ENCODE measurements around the gene SERPING1.

Gene SERPING1

GRCh38 chr11:57567515-57568329 is 29.8 kb upstream of the SERPING1 start, which contains the start of gene UBE2L6:
UBE2L6 (minus strand) TSS chr11:57567672; CDS start chr11:57567611, 61 bp downstream.
- H3K9ac ChIP-seq (ENCODE audit: low read length), result peak within 1 kb of the TSS; percentile 86
- peak within 1 kb of the TSS; percentile 91 to 93 for H2BK12ac ChIP-seq (ENCODE audit: low read length in 2 of 2)
- DNase-seq, result no peak
- peaks cover 2% of the 10 kb centered on the region for H3K79me1 ChIP-seq (replicated peaks; ENCODE audit: low read length, poor library complexity, severe bottlenecking)
- peak within 1 kb of the TSS; percentile 97 for H3K4me2 ChIP-seq (ENCODE audit: low read length, poor library complexity, severe bottlenecking)
- peaks cover 12% of the 10 kb centered on the region for H3K4me1 ChIP-seq (ENCODE audit: control insufficient read depth, insufficient read depth, low read depth, low read length)
- H4K8ac ChIP-seq (ENCODE audit: low read length), result peak within 1 kb of the TSS; percentile 97
- H3K4me3 ChIP-seq (ENCODE audit: insufficient read depth in 1 of 2, low read depth in 1 of 2, low read length in 2 of 2), result peak within 1 kb of the TSS; percentile 85 to 90
- H3K27ac ChIP-seq (ENCODE audit: low read length, poor library complexity, severe bottlenecking), result peak within 1 kb of the TSS; percentile 48
- H2BK15ac ChIP-seq (ENCODE audit: low read depth, poor library complexity, severe bottlenecking), result peak within 1 kb of the TSS; percentile 84
- H3K4ac ChIP-seq (ENCODE audit: low read depth in 1 of 2, low read length in 2 of 2), result peak within 1 kb of the TSS; percentile 91 to 93
- peak within 1 kb of the TSS in 1 of 2 experiments; percentile 98 for H3K14ac ChIP-seq (ENCODE audit: low read length in 2 of 2)
- WGBS, result under 1% methylated on average over 61 of the region's 92 CpGs
- no peaks in the 10 kb centered on the region for H3K36me3 ChIP-seq (ENCODE audit: control insufficient read depth in 1 of 2, insufficient read depth in 2 of 2, low read depth in 1 of 2, low read length in 2 of 2)
- H2AK5ac ChIP-seq (ENCODE audit: low read length, severe bottlenecking), result no peak within 1 kb of the TSS
- peak within 1 kb of the TSS; percentile 96 to 99 for H3K23ac ChIP-seq (ENCODE audit: low read length in 2 of 2)
- no peaks in the 10 kb centered on the region for H3K27me3 ChIP-seq (ENCODE audit: control insufficient read depth in 1 of 2, insufficient read depth in 1 of 2, low read length in 2 of 2)
- no peak within 1 kb of the TSS for H2BK5ac ChIP-seq (ENCODE audit: low read depth, low read length, poor library complexity, severe bottlenecking)
- H2AFZ ChIP-seq (ENCODE audit: low read depth, low read length), result peak within 1 kb of the TSS; percentile 99
- no peaks in the 10 kb centered on the region for H3K9me3 ChIP-seq (ENCODE audit: control insufficient read depth, low read length)
- H2BK120ac ChIP-seq (ENCODE audit: low read depth, low read length), result peak within 1 kb of the TSS; percentile 74
- peak within 1 kb of the TSS; percentile 94 to 98 for H3K18ac ChIP-seq (ENCODE audit: low read depth in 1 of 2, low read length in 2 of 2)
- H4K91ac ChIP-seq (ENCODE audit: low read length), result peak within 1 kb of the TSS; percentile 97

DNA sequence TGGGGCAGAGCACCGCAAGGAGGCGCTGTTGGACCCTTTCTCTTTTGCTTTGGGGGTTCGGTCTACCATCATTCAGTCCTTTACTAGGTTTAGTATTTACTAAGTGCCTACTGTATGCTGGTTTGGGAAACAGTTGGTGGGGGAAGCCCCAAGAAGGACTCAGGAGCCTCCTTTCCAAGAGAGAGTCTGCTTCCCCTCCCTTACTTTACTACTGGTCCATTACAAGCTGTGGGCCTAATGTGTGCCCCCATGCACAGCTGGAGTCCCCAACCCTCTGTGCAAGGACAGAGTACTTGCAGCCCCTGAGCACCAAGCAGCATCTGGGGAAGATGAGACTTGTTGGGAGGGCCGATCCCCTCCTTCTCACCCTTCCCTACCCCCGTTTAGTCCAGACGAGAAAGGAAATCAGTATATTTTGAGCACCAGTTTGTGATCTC is 29.1 kb upstream of the SERPING1 start:
- Histone ChIP-seq H2AK5ac (ENCODE audit: low read length, severe bottlenecking) (no peak overlapping the region), H3K18ac (ENCODE audit: low read depth in 1 of 2, low read length in 2 of 2) (peak overlapping the region; percentile 5 to 84), H3K4me3 (ENCODE audit: insufficient read depth in 1 of 2, low read depth in 1 of 2, low read length in 2 of 2) (peak overlapping the region; percentile 85 to 90), H3K9me3 (ENCODE audit: control insufficient read depth, low read length) (no peaks in the 10 kb centered on the region), H3K36me3 (ENCODE audit: control insufficient read depth in 1 of 2, insufficient read depth in 2 of 2, low read depth in 1 of 2, low read length in 2 of 2) (no peaks in the 10 kb centered on the region), H3K4me1 (ENCODE audit: control insufficient read depth, insufficient read depth, low read depth, low read length) (peaks cover 12% of the 10 kb centered on the region), H3K27me3 (ENCODE audit: control insufficient read depth in 1 of 2, insufficient read depth in 1 of 2, low read length in 2 of 2) (no peaks in the 10 kb centered on the region), H3K14ac (ENCODE audit: low read length in 2 of 2) (no peak overlapping the region), H2BK15ac (ENCODE audit: low read depth, poor library complexity, severe bottlenecking) (no peak overlapping the region), H4K8ac (ENCODE audit: low read length) (peak overlapping the region; percentile 91), H2BK120ac (ENCODE audit: low read depth, low read length) (peak overlapping the region; percentile 74), H3K4ac (ENCODE audit: low read depth in 1 of 2, low read length in 2 of 2) (peak overlapping the region; percentile 21 to 91), H3K27ac (ENCODE audit: low read length, poor library complexity, severe bottlenecking) (no peak overlapping the region), H3K9ac (ENCODE audit: low read length) (peak overlapping the region; percentile 86), H2BK12ac (ENCODE audit: low read length in 2 of 2) (peak overlapping the region; percentile 27 to 93), H4K91ac (ENCODE audit: low read length) (peak overlapping the region; percentile 85), H3K23ac (ENCODE audit: low read length in 2 of 2) (no peak overlapping the region), H3K4me2 (ENCODE audit: low read length, poor library complexity, severe bottlenecking) (peak overlapping the region; percentile 97), H2BK5ac (ENCODE audit: low read depth, low read length, poor library complexity, severe bottlenecking) (no peak overlapping the region), H2AFZ (ENCODE audit: low read depth, low read length) (no peak overlapping the region), H3K79me1 (replicated peaks; ENCODE audit: low read length, poor library complexity, severe bottlenecking) (peaks cover 2% of the 10 kb centered on the region)
- DNase-seq, result peak; percentile 85
- 67% methylated on average over 3 of the region's 6 CpGs for WGBS

GRCh38 chr11:57571606-57572005 is 25.9 kb upstream of the SERPING1 start:
- H2AFZ ChIP-seq (ENCODE audit: low read depth, low read length), result no peak overlapping the region
- no peak overlapping the region for H4K91ac ChIP-seq (ENCODE audit: low read length)
- H3K14ac ChIP-seq (ENCODE audit: low read length in 2 of 2), result no peak overlapping the region
- no peak overlapping the region for H3K4me3 ChIP-seq (ENCODE audit: insufficient read depth in 1 of 2, low read depth in 1 of 2, low read length in 2 of 2)
- no peak overlapping the region for H3K4ac ChIP-seq (ENCODE audit: low read depth in 1 of 2, low read length in 2 of 2)
- H2AK5ac ChIP-seq (ENCODE audit: low read length, severe bottlenecking), result no peak overlapping the region
- WGBS, result no CpG with 5 or more reads among the region's 2 CpGs
- no peaks in the 10 kb centered on the region for H3K36me3 ChIP-seq (ENCODE audit: control insufficient read depth in 1 of 2, insufficient read depth in 2 of 2, low read depth in 1 of 2, low read length in 2 of 2)
- H3K4me2 ChIP-seq (ENCODE audit: low read length, poor library complexity, severe bottlenecking), result no peak overlapping the region
- H3K9ac ChIP-seq (ENCODE audit: low read length), result no peak overlapping the region
- H3K9me3 ChIP-seq (ENCODE audit: control insufficient read depth, low read length), result no peaks in the 10 kb centered on the region
- no peak overlapping the region for H4K8ac ChIP-seq (ENCODE audit: low read length)
- peaks cover 10% of the 10 kb centered on the region for H3K4me1 ChIP-seq (ENCODE audit: control insufficient read depth, insufficient read depth, low read depth, low read length)
- peak overlapping the region in 1 of 2 experiments; percentile 10 for H2BK12ac ChIP-seq (ENCODE audit: low read length in 2 of 2)
- H3K23ac ChIP-seq (ENCODE audit: low read length in 2 of 2), result no peak overlapping the region
- H2BK5ac ChIP-seq (ENCODE audit: low read depth, low read length, poor library complexity, severe bottlenecking), result no peak overlapping the region
- H3K18ac ChIP-seq (ENCODE audit: low read depth in 1 of 2, low read length in 2 of 2), result no peak overlapping the region
- no peak for DNase-seq
- no peak overlapping the region for H2BK120ac ChIP-seq (ENCODE audit: low read depth, low read length)
- no peak overlapping the region for H3K27ac ChIP-seq (ENCODE audit: low read length, poor library complexity, severe bottlenecking)
- no peak overlapping the region for H2BK15ac ChIP-seq (ENCODE audit: low read depth, poor library complexity, severe bottlenecking)
- no peaks in the 10 kb centered on the region for H3K79me1 ChIP-seq (replicated peaks; ENCODE audit: low read length, poor library complexity, severe bottlenecking)
- peaks cover 3 to 5% of the 10 kb centered on the region in 2 experiments for H3K27me3 ChIP-seq (ENCODE audit: control insufficient read depth in 1 of 2, insufficient read depth in 1 of 2, low read length in 2 of 2)

DNA sequence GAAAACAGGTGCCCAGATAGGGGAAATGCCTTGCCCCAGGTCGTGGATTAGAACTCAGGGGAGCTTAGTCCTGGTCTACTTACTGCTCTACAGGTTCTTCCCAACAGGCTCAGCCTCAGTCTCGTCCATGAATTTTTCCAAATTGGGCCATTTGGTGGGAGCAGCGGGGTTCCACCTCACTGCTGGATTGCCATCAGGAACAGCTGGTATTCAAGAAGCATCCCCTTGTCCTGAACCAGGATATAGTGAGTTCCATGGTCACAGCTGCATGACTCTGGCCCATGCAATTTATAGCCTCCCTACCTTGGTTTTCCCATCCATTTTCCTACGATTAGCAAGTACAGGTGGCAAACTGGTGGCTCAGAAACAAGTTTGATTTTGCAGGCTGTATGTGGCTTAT is 23.4 kb upstream of the SERPING1 start:
- Histone ChIP-seq H3K27ac (ENCODE audit: low read length, poor library complexity, severe bottlenecking) (no peak overlapping the region), H2BK15ac (ENCODE audit: low read depth, poor library complexity, severe bottlenecking) (no peak overlapping the region), H2AFZ (ENCODE audit: low read depth, low read length) (no peak overlapping the region), H3K18ac (ENCODE audit: low read depth in 1 of 2, low read length in 2 of 2) (no peak overlapping the region), H3K4ac (ENCODE audit: low read depth in 1 of 2, low read length in 2 of 2) (no peak overlapping the region), H2BK120ac (ENCODE audit: low read depth, low read length) (no peak overlapping the region), H3K4me2 (ENCODE audit: low read length, poor library complexity, severe bottlenecking) (no peak overlapping the region), H2BK12ac (ENCODE audit: low read length in 2 of 2) (no peak overlapping the region), H3K79me1 (replicated peaks; ENCODE audit: low read length, poor library complexity, severe bottlenecking) (no peaks in the 10 kb centered on the region), H3K4me1 (ENCODE audit: control insufficient read depth, insufficient read depth, low read depth, low read length) (peaks cover 3% of the 10 kb centered on the region), H3K9ac (ENCODE audit: low read length) (no peak overlapping the region), H3K4me3 (ENCODE audit: insufficient read depth in 1 of 2, low read depth in 1 of 2, low read length in 2 of 2) (no peak overlapping the region), H2BK5ac (ENCODE audit: low read depth, low read length, poor library complexity, severe bottlenecking) (no peak overlapping the region), H3K27me3 (ENCODE audit: control insufficient read depth in 1 of 2, insufficient read depth in 1 of 2, low read length in 2 of 2) (peaks cover 3 to 5% of the 10 kb centered on the region in 2 experiments), H3K14ac (ENCODE audit: low read length in 2 of 2) (no peak overlapping the region), H3K9me3 (ENCODE audit: control insufficient read depth, low read length) (no peaks in the 10 kb centered on the region), H2AK5ac (ENCODE audit: low read length, severe bottlenecking) (no peak overlapping the region), H4K8ac (ENCODE audit: low read length) (no peak overlapping the region), H3K36me3 (ENCODE audit: control insufficient read depth in 1 of 2, insufficient read depth in 2 of 2, low read depth in 1 of 2, low read length in 2 of 2) (no peaks in the 10 kb centered on the region), H4K91ac (ENCODE audit: low read length) (no peak overlapping the region), H3K23ac (ENCODE audit: low read length in 2 of 2) (no peak overlapping the region)
- no peak for DNase-seq
- WGBS, result 59% methylated on average over 4 of the region's 4 CpGs
